HEK293 (cell line): ENCODE measurements around the gene KRT12.
A peak's percentile ranks its signal among the peaks of the same experiment; 100 is the strongest.
"Not testable (repeated sequence)": the region's sequence is repeated elsewhere in the genome, so short reads cannot be mapped to it uniquely, and the experiment has no call there.

Source experiments
- CTCF ChIA-PET: fragments of 350-600 bp; formaldehyde crosslinking; extraction: SDS; loops from one replicate; lab custom pipeline; 2021; ENCODE audit warnings: antibody characterized with exemption; lab: Yijun Ruan, JAX
- POLR2A ChIA-PET: fragments of 300-600 bp; formaldehyde crosslinking; extraction: SDS; loops from one replicate; lab custom pipeline; 2020; ENCODE audit warnings: antibody characterized with exemption, inconsistent platforms; lab: Yijun Ruan, JAX
- H3K27ac ChIP-seq: fragments of 200-500 bp; sonication (Bioruptor generic); 2 replicates; pipeline ENCODE4 v1.5.1; 2014; ENCODE audit warnings: low read depth, low read length, control low read depth, inconsistent platforms; ENCODE audit errors: extremely low read depth
- H3K36me3 ChIP-seq, 2 experiments: fragments of 200-500 bp in 1 of 2; sonication (Bioruptor generic) in 1 of 2; 1 replicate in 1 of 2; 2 replicates in 1 of 2; pipeline ENCODE4 v1.5.1; 2014 to 2017; ENCODE audit warnings: inconsistent platforms in 2 of 2, low read length in 2 of 2; ENCODE audit not compliant: control insufficient read depth in 2 of 2, insufficient read depth in 1 of 2
- H3K4me1 ChIP-seq: fragments of 200-500 bp; sonication (Bioruptor generic); 2 replicates; pipeline ENCODE4 v1.5.1; 2014; ENCODE audit warnings: mild to moderate bottlenecking, low read length, inconsistent platforms; ENCODE audit not compliant: control insufficient read depth, insufficient read depth
- H3K4me3 ChIP-seq: 2 replicates; pipeline ENCODE4 v1.5.1; 2011; ENCODE audit warnings: low read depth, mild to moderate bottlenecking, control low read depth, low read length, moderate library complexity
- H3K9me3 ChIP-seq: fragments of 200-500 bp; sonication (Bioruptor generic); 2 replicates; pipeline ENCODE4 v1.5.1; 2014; ENCODE audit warnings: low read depth, low read length, inconsistent platforms; ENCODE audit not compliant: control insufficient read depth, insufficient read depth
- FEZF1 ChIP-seq: fragments of 450-650 bp; formaldehyde crosslinking; IDR thresholded peaks from 2 replicates; pipeline ENCODE4 v1.5.1; 2016; ENCODE audit warnings: missing biosample characterization, missing genetic modification characterization
- MZF1 ChIP-seq: fragments of 450-650 bp; formaldehyde crosslinking; IDR thresholded peaks from 2 replicates; pipeline ENCODE4 v1.5.1; 2017; ENCODE audit warnings: missing biosample characterization, missing genetic modification characterization, borderline replicate concordance
- SCRT2 ChIP-seq: fragments of 450-650 bp; formaldehyde crosslinking; IDR thresholded peaks from 2 replicates; pipeline ENCODE4 v1.5.1; 2016; ENCODE audit warnings: missing biosample characterization, missing genetic modification characterization
- SP3 ChIP-seq: fragments of 450-650 bp; formaldehyde crosslinking; IDR thresholded peaks from 2 replicates; pipeline ENCODE4 v1.5.1; 2016; ENCODE audit warnings: missing biosample characterization, missing genetic modification characterization
- ZBTB17 ChIP-seq: fragments of 450-650 bp; formaldehyde crosslinking; IDR thresholded peaks from 2 replicates; pipeline ENCODE4 v1.5.1; 2016; ENCODE audit warnings: missing biosample characterization, missing genetic modification characterization
- ZBTB20 ChIP-seq: fragments of 450-650 bp; formaldehyde crosslinking; IDR thresholded peaks from 2 replicates; pipeline ENCODE4 v1.5.1; 2016; ENCODE audit warnings: missing biosample characterization, missing genetic modification characterization
- ZIC2 ChIP-seq: fragments of 450-650 bp; formaldehyde crosslinking; IDR thresholded peaks from 2 replicates; pipeline ENCODE4 v1.5.1; 2016; ENCODE audit warnings: missing biosample characterization, missing genetic modification characterization
- ZNF112 ChIP-seq: fragments of 450-650 bp; formaldehyde crosslinking; IDR thresholded peaks from 2 replicates; pipeline ENCODE4 v1.5.0; 2017; ENCODE audit warnings: missing biosample characterization, missing genetic modification characterization
- ZNF146 ChIP-seq: fragments of 450-650 bp; formaldehyde crosslinking; IDR thresholded peaks from 2 replicates; pipeline ENCODE4 v1.5.1; 2016; ENCODE audit warnings: missing biosample characterization, missing genetic modification characterization
- ZNF26 ChIP-seq: fragments of 450-650 bp; formaldehyde crosslinking; IDR thresholded peaks from 2 replicates; pipeline ENCODE4 v1.5.1; 2016; ENCODE audit warnings: missing biosample characterization, missing genetic modification characterization
- ZNF311 ChIP-seq: fragments of 450-650 bp; formaldehyde crosslinking; IDR thresholded peaks from 2 replicates; pipeline ENCODE4 v1.5.1; 2017; ENCODE audit warnings: missing biosample characterization, missing genetic modification characterization, borderline replicate concordance
- ZNF366 ChIP-seq: fragments of 450-650 bp; formaldehyde crosslinking; conservative IDR thresholded peaks from 2 replicates; pipeline ENCODE4 v1.5.1; 2016; ENCODE audit warnings: missing biosample characterization, missing genetic modification characterization
- ZNF544 ChIP-seq: fragments of 450-650 bp; formaldehyde crosslinking; IDR thresholded peaks from 2 replicates; pipeline ENCODE4 v1.5.0; 2017; ENCODE audit warnings: missing biosample characterization, missing genetic modification characterization
- ZNF580 ChIP-seq: fragments of 450-650 bp; formaldehyde crosslinking; IDR thresholded peaks from 2 replicates; pipeline ENCODE4 v1.5.1; 2016; ENCODE audit warnings: missing biosample characterization, missing genetic modification characterization
- ZNF596 ChIP-seq: fragments of 450-650 bp; IDR thresholded peaks from 2 replicates; pipeline ENCODE4 v1.5.0; 2018; ENCODE audit warnings: missing biosample characterization, mild to moderate bottlenecking, missing genetic modification characterization, moderate library complexity
- ZNF701 ChIP-seq: fragments of 450-650 bp; formaldehyde crosslinking; IDR thresholded peaks from 2 replicates; pipeline ENCODE4 v1.5.1; 2016; ENCODE audit warnings: missing biosample characterization, missing genetic modification characterization
- TF ChIP-seq, protein P1 (sequence below): fragments of 450-650 bp; formaldehyde crosslinking; IDR thresholded peaks from 2 replicates; pipeline ENCODE4 v1.5.1; 2016; ENCODE audit warnings: missing biosample characterization, missing genetic modification characterization

The KRT12 gene

GRCh38 chr17:40816569-40816968 lies 50.5 kb downstream of the KRT12 start:
- CTCF ChIA-PET = interaction anchor here (1.0 to 1.6 kb wide), 3 partner anchors 12 to 849 kb away, joined by 3 to 6 read pairs (median 5); no protein-coding TSS in a partner anchor

DNA sequence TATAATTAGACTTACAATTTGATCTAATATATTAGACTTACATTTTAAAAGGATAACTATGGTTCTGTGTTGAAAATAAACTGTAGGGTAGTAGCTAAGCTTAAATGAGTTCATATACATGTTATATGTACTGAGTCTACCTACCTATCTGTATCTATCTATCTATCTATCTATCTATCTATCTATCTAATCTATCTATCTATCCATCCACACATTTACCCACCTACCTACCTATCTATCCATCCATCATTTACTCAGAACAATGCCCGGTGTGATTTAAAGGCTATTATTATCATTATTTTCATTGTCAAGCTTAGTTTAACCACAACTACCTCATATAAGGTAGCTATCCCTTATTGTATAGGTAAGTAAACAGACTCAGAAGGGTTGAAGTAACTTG lies 51.6 kb downstream of the KRT12 start:
- H3K9me3 ChIP-seq = no peaks in the 10 kb centered on the region
- TF ChIP-seq ZNF544 (tag by site-specific recombination) (no peak), ZNF366 (tag by site-specific recombination) (0 out of 2 replicates have a peak, but pooled peaks have one; percentile 20)
- no peak overlapping the region for H3K4me3 ChIP-seq
- H3K36me3 ChIP-seq = peaks cover 0 to 16% of the 10 kb centered on the region in 2 experiments; a peak in 1 of 3 replicates
- H3K27ac ChIP-seq = no peak overlapping the region
- ChIA-PET POLR2A (no interaction called here), CTCF (interaction anchor here (0.6 to 1.6 kb wide), 5 partner anchors 11 to 985 kb away, joined by 3 to 5 read pairs (median 3); no protein-coding TSS in a partner anchor)
- H3K4me1 ChIP-seq = peaks cover 2% of the 10 kb centered on the region; the same call in 1 of the 2 replicates

More at GRCh38 chr17:40816569-40816968, 50.5 kb downstream of the KRT12 start:
- peaks cover 2% of the 10 kb centered on the region; the same call in 1 of the 2 replicates for H3K4me1 ChIP-seq
- H3K36me3 ChIP-seq = peaks cover 0 to 18% of the 10 kb centered on the region in 2 experiments; a peak in 1 of 3 replicates
- no peak overlapping the region for H3K4me3 ChIP-seq
- POLR2A ChIA-PET = no interaction called here
- no peaks in the 10 kb centered on the region for H3K9me3 ChIP-seq
- no peak overlapping the region for H3K27ac ChIP-seq
- TF ChIP-seq ZBTB17 = no peak
- TF ChIP-seq ZNF112 (tag by site-specific recombination) = no peak
- TF ChIP-seq ZNF701 = no peak
- no peak for TF ChIP-seq SP3 (tag by site-specific recombination)
- no peak for TF ChIP-seq FEZF1 (tag by site-specific recombination)
- no peak for TF ChIP-seq ZNF596 (tag by site-specific recombination)
- no peak for TF ChIP-seq ZNF26
- TF ChIP-seq ZIC2 (tag by site-specific recombination) = no peak
- TF ChIP-seq ZNF311 (tag by site-specific recombination) = no peak
- no peak for TF ChIP-seq ZBTB20 (tag by site-specific recombination)
- no peak for TF ChIP-seq MZF1 (tag by site-specific recombination)
- TF ChIP-seq, all 188 proteins: peak for 0

- H3K27ac ChIP-seq, POLR2A ChIA-PET, H3K4me3 ChIP-seq, H3K4me1 ChIP-seq, H3K9me3 ChIP-seq: not testable (repeated sequence)
- CTCF ChIA-PET = interaction anchor here (0.7 kb wide), 1 partner anchor 835 kb away, joined by 3 read pairs; no protein-coding TSS in a partner anchor
- H3K36me3 ChIP-seq = peaks cover 0 to 15% of the 10 kb centered on the region in 2 experiments; a peak in 1 of 3 replicates
- TF ChIP-seq ZNF146 (tag by site-specific recombination) (peak; percentile 97), SCRT2 (tag by site-specific recombination) (0 out of 2 replicates have a peak, but pooled peaks have one; percentile 13), ZNF580 (0 out of 2 replicates have a peak, but pooled peaks have one; percentile 20)
- TF ChIP-seq, protein P1, sequence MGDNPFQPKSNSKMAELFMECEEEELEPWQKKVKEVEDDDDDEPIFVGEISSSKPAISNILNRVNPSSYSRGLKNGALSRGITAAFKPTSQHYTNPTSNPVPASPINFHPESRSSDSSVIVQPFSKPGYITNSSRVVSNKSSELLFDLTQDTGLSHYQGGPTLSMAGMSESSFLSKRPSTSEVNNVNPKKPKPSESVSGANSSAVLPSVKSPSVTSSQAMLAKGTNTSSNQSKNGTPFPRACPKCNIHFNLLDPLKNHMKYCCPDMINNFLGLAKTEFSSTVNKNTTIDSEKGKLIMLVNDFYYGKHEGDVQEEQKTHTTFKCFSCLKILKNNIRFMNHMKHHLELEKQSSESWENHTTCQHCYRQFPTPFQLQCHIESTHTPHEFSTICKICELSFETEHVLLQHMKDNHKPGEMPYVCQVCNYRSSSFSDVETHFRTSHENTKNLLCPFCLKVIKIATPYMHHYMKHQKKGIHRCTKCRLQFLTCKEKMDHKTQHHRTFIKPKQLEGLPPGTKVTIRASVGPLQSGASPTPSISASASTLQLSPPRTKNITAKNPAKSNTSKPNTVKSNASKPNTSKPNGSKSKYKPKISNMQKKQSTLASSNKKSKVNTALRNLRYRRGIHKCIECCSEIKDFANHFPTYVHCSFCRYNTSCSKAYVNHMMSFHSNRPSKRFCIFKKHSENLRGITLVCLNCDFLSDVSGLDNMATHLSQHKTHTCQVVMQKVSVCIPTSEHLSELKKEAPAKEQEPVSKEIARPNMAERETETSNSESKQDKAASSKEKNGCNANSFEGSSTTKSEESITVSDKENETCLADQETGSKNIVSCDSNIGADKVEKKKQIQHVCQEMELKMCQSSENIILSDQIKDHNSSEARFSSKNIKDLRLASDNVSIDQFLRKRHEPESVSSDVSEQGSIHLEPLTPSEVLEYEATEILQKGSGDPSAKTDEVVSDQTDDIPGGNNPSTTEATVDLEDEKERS (tag by site-specific recombination) = peak; percentile 57; the same call in 1 of the 2 replicates
Observed at GRCh38 chr17:40814657-40815056, 52.4 kb downstream of the KRT12 start.
